ENCODE results near the gene KLF7. TPM values are rescaled to one million over a fixed set of nuclear protein-coding genes. Genes with fewer than 3 reads are reported as not detected.

Gene KLF7
- total RNA-seq, 3 donors from 2014 or later (not counting 1 experiment from before 2014, with no cell fraction given) = 22.9 to 39.1 (median 32.4) TPM

DNA sequence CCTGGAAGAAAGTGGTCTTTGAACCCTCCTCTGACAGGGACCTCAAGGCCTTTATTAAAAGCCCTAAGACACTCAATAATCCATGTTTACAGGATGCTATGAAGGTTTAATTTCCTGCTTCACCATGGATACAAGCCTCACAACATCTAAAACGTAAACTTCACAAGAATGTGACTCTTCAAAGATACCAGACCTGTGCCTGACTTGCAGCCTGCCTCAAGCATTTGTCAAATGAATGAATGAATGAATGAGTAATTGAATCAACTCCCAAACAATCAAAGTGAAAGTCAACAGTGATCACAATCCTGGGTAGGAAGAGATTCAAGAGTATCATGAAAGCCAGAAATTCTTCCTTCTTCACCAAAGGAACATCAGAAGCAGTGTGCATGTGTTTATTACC lies 30.4 kb downstream of the KLF7 start:
- peak in 1 of 2 donors; percentile 63 for DNase-seq
- H3K9me3 Mint-ChIP-seq = no peaks in the 10 kb centered on the region
- no peaks in the 10 kb centered on the region for H3K27me3 Mint-ChIP-seq (ENCODE audit: low read depth in 2 of 2)
- no peaks in the 10 kb centered on the region for H3K27me3 ChIP-seq (ENCODE audit: control insufficient read depth, insufficient read depth, low read length)
- intact Hi-C loops (cut with micrococcal nuclease) = no loop called here
- no peaks in the 10 kb centered on the region for H3K9me3 ChIP-seq (ENCODE audit: control insufficient read depth, insufficient read depth, low read length)
- ATAC-seq = peak in 1 of 3 donors; percentile 40
- no peak overlapping the region for H3K4me3 ChIP-seq (ENCODE audit: low read length)
- TF ChIP-seq, protein P1, sequence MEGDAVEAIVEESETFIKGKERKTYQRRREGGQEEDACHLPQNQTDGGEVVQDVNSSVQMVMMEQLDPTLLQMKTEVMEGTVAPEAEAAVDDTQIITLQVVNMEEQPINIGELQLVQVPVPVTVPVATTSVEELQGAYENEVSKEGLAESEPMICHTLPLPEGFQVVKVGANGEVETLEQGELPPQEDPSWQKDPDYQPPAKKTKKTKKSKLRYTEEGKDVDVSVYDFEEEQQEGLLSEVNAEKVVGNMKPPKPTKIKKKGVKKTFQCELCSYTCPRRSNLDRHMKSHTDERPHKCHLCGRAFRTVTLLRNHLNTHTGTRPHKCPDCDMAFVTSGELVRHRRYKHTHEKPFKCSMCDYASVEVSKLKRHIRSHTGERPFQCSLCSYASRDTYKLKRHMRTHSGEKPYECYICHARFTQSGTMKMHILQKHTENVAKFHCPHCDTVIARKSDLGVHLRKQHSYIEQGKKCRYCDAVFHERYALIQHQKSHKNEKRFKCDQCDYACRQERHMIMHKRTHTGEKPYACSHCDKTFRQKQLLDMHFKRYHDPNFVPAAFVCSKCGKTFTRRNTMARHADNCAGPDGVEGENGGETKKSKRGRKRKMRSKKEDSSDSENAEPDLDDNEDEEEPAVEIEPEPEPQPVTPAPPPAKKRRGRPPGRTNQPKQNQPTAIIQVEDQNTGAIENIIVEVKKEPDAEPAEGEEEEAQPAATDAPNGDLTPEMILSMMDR (IDR thresholded peaks at IDR 0.05) = no peak
- H3K27ac Mint-ChIP-seq = peak overlapping the region; percentile 22 to 30
- no peaks in the 10 kb centered on the region for H3K36me3 Mint-ChIP-seq
- H3K36me3 ChIP-seq (ENCODE audit: control insufficient read depth, insufficient read depth, low read length) = no peaks in the 10 kb centered on the region
- no peak overlapping the region for H3K27ac ChIP-seq (ENCODE audit: low read length)
- H3K4me1 Mint-ChIP-seq = peaks cover 20 to 39% of the 10 kb centered on the region in 2 donors
- 20% methylated on average over 1 of the region's 1 CpG for WGBS (ENCODE audit: insufficient coverage)
- H3K4me3 Mint-ChIP-seq = no peak overlapping the region
- H3K4me1 ChIP-seq (ENCODE audit: control insufficient read depth, insufficient read depth, low read length) = peaks cover 7% of the 10 kb centered on the region

DNA sequence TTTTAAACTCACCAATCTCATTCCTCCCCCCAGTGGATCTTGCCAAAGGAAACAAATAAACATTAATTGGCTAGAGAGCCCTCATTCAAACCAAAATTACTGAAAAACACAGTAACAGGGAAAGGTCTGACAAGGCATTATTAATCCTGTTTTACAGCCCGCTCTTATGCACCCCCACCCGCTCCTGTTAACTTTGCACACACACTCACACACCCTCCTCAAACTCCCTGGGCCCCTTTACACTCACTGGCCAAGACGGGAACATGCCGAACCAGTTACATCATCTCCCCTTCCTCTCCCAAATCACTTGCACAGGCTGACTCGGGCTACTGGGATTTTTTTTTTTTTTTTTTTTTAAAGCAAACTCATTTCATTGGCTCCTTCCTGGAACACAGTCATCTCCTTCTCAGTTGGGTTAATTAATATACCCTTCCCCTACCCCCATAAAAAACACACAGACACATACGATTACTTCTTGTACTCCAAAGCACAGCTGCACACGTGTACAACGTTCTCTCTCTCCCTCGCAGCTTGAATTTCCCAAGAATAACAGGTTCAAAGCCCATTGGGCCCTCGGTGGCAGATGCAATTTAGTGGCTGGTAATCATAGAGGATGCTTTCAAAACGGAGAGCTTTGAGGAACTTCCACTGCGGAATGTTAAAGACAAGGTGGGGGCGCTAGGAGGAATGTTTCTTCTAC lies 31.8 kb downstream of the KLF7 start:
- Histone ChIP-seq H3K27ac (ENCODE audit: low read length) (no peak overlapping the region), H3K4me1 (ENCODE audit: control insufficient read depth, insufficient read depth, low read length) (peaks cover 7% of the 10 kb centered on the region), H3K27me3 (ENCODE audit: control insufficient read depth, insufficient read depth, low read length) (no peaks in the 10 kb centered on the region), H3K36me3 (ENCODE audit: control insufficient read depth, insufficient read depth, low read length) (no peaks in the 10 kb centered on the region), H3K4me3 (ENCODE audit: low read length) (no peak overlapping the region), H3K9me3 (ENCODE audit: control insufficient read depth, insufficient read depth, low read length) (no peaks in the 10 kb centered on the region)
- TF ChIP-seq, protein P1 (IDR thresholded peaks at IDR 0.05) = no peak
- Mint-ChIP-seq H3K4me1 (peaks cover 20 to 39% of the 10 kb centered on the region in 2 donors), H3K4me3 (no peak overlapping the region), H3K27ac (no peak overlapping the region), H3K9me3 (no peaks in the 10 kb centered on the region), H3K36me3 (no peaks in the 10 kb centered on the region), H3K27me3 (ENCODE audit: low read depth in 2 of 2) (no peaks in the 10 kb centered on the region)
- ATAC-seq = no peak
- no peak for DNase-seq
- intact Hi-C loops (cut with micrococcal nuclease) = no loop called here
- 84% methylated on average over 13 of the region's 13 CpGs for WGBS (ENCODE audit: insufficient coverage)

DNA sequence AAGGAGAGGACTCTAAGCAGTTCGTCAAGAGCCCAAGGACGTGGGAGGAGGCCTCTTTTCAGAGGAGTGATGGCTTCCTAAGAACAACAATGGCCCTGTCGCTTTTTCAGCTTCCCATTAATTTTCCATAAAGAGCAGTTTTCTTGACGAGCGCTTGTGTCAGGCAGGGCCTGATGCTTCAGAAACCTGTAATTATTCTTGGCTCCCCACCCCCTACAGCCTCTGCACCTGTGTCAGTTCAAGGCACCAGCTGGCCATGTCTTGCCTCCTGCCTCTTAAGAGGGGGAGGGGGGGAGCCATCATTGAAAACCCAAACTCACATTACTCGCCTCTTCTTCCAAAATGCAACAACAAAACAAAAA lies 32.3 kb downstream of the KLF7 start:
- Histone ChIP-seq H3K9me3 (ENCODE audit: control insufficient read depth, insufficient read depth, low read length) (no peaks in the 10 kb centered on the region), H3K36me3 (ENCODE audit: control insufficient read depth, insufficient read depth, low read length) (no peaks in the 10 kb centered on the region), H3K27ac (ENCODE audit: low read length) (no peak overlapping the region), H3K27me3 (ENCODE audit: control insufficient read depth, insufficient read depth, low read length) (no peaks in the 10 kb centered on the region), H3K4me3 (ENCODE audit: low read length) (no peak overlapping the region), H3K4me1 (ENCODE audit: control insufficient read depth, insufficient read depth, low read length) (peaks cover 7% of the 10 kb centered on the region)
- H3K27ac Mint-ChIP-seq = no peak overlapping the region
- intact Hi-C loops (cut with micrococcal nuclease) = no loop called here
- 91% methylated on average over 6 of the region's 6 CpGs for WGBS (ENCODE audit: insufficient coverage)
- no peaks in the 10 kb centered on the region for H3K36me3 Mint-ChIP-seq
- no peaks in the 10 kb centered on the region for H3K9me3 Mint-ChIP-seq
- H3K4me3 Mint-ChIP-seq = no peak overlapping the region
- H3K27me3 Mint-ChIP-seq (ENCODE audit: low read depth in 2 of 2) = no peaks in the 10 kb centered on the region
- ATAC-seq (no peak), DNase-seq (no peak)
- H3K4me1 Mint-ChIP-seq = peaks cover 20 to 39% of the 10 kb centered on the region in 2 donors
- TF ChIP-seq, protein P1 (IDR thresholded peaks at IDR 0.05) = no peak

DNA sequence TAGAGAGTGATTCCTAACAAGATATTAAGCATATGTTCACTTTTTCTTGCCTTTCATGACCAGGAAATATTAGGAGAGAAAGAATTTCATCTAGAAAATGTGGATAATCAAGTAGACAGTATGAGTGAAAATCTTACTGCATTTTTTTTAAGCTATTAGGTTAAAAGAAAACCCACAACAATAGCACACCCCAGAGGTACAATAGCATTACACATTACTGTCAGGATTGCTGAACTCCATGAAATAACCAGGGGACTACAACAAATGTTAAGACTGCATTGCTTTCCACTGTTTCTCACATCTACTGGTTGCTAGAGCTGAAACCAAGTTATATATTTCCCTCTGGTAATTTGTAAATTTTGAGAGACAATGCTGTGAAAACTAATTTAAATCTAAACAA lies 33.7 kb downstream of the KLF7 start:
- H3K4me3 ChIP-seq (ENCODE audit: low read length) = no peak overlapping the region
- H3K4me1 ChIP-seq (ENCODE audit: control insufficient read depth, insufficient read depth, low read length) = peaks cover 7% of the 10 kb centered on the region
- no peaks in the 10 kb centered on the region for H3K36me3 Mint-ChIP-seq
- H3K27ac ChIP-seq (ENCODE audit: low read length) = no peak overlapping the region
- peak in 1 of 2 donors; percentile 20 for DNase-seq
- TF ChIP-seq, protein P1 (IDR thresholded peaks at IDR 0.05) = no peak
- peaks cover 20 to 34% of the 10 kb centered on the region in 2 donors for H3K4me1 Mint-ChIP-seq
- intact Hi-C loops (cut with micrococcal nuclease) = no loop called here
- H3K4me3 Mint-ChIP-seq = no peak overlapping the region
- no peaks in the 10 kb centered on the region for H3K27me3 Mint-ChIP-seq (ENCODE audit: low read depth in 2 of 2)
- H3K27me3 ChIP-seq (ENCODE audit: control insufficient read depth, insufficient read depth, low read length) = no peaks in the 10 kb centered on the region
- ATAC-seq = no peak
- no peaks in the 10 kb centered on the region for H3K9me3 ChIP-seq (ENCODE audit: control insufficient read depth, insufficient read depth, low read length)
- H3K36me3 ChIP-seq (ENCODE audit: control insufficient read depth, insufficient read depth, low read length) = no peaks in the 10 kb centered on the region
- H3K27ac Mint-ChIP-seq = peak overlapping the region in 1 of 2 donors; percentile 19
- no peaks in the 10 kb centered on the region for H3K9me3 Mint-ChIP-seq
